ENCODE data around the gene SLIT3. TPM values are rescaled to one million over a fixed set of nuclear protein-coding genes. Genes with fewer than 3 reads are reported as not detected.

Gene SLIT3
- total RNA-seq, 1 experiment from 2014 or later = 0.92 TPM

GRCh38 chr5:168974082-168974481 is 326.9 kb downstream of the SLIT3 start:
- Histone ChIP-seq H3K9ac (ENCODE audit: extremely low read depth, insufficient read length, low read length) (no peak overlapping the region), H4K91ac (ENCODE audit: insufficient read length, low read depth, low read length) (no peak overlapping the region), H3K4me2 (ENCODE audit: insufficient read depth, insufficient read length, low read length) (no peak overlapping the region), H3T11ph (ENCODE audit: low read length) (no peak overlapping the region), H2AK5ac (ENCODE audit: insufficient read length, low read length) (no peak overlapping the region), H2BK120ac (ENCODE audit: low read depth, low read length, poor library complexity, severe bottlenecking) (no peak overlapping the region), H3K79me2 (ENCODE audit: insufficient read depth, low read length) (no peaks in the 10 kb centered on the region), H3K23me2 (ENCODE audit: insufficient read length, low read depth, low read length, poor library complexity, severe bottlenecking) (no peaks in the 10 kb centered on the region), H3K79me1 (ENCODE audit: insufficient read depth, low read depth, low read length, poor library complexity, severe bottlenecking) (no peaks in the 10 kb centered on the region), H2BK15ac (ENCODE audit: low read depth, low read length) (no peak overlapping the region), H2BK20ac (ENCODE audit: low read depth, low read length, poor library complexity, severe bottlenecking) (no peak overlapping the region), H3K4me1 (ENCODE audit: insufficient read depth, low read length) (peaks cover 5% of the 10 kb centered on the region; the same call in 1 of the 2 replicates), H3K56ac (ENCODE audit: insufficient read length, low read depth, low read length) (no peak overlapping the region), H3K18ac (ENCODE audit: insufficient read length, low read depth, low read length) (no peak overlapping the region), H2BK12ac (ENCODE audit: insufficient read length, low read depth, low read length) (no peak overlapping the region), H3K4ac (ENCODE audit: low read depth, low read length) (no peak overlapping the region), H2BK5ac (ENCODE audit: insufficient read length, low read length) (no peak overlapping the region), H4K20me1 (ENCODE audit: control insufficient read depth, insufficient read depth, insufficient read length) (no peaks in the 10 kb centered on the region), H4K8ac (replicated peaks; ENCODE audit: insufficient read length, low read depth, low read length) (no peak overlapping the region), H3K27ac (ENCODE audit: insufficient read length, low read depth, low read length) (no peak overlapping the region), H3K14ac (ENCODE audit: insufficient read depth, low read length) (no peak overlapping the region), H4K5ac (ENCODE audit: insufficient read length, low read depth, low read length) (no peak overlapping the region), H3K23ac (ENCODE audit: insufficient read length, low read depth, low read length) (no peak overlapping the region), H2AFZ (ENCODE audit: low read length) (no peak overlapping the region), H3K9me3 (ENCODE audit: control insufficient read depth, low read depth, low read length) (no peaks in the 10 kb centered on the region), H3K27me3 (ENCODE audit: insufficient read depth, low read length) (no peaks in the 10 kb centered on the region)
- H3K27ac Mint-ChIP-seq = no peak overlapping the region
- no peaks in the 10 kb centered on the region; a peak in 1 of 5 replicates for H3K9me3 Mint-ChIP-seq
- H3K4me3 Mint-ChIP-seq = no peak overlapping the region
- DNase-seq = no peak
- H3K27me3 Mint-ChIP-seq (ENCODE audit: low read depth) = peaks cover 13% of the 10 kb centered on the region; the same call in 1 of the 2 replicates
- H3K4me1 Mint-ChIP-seq = peaks cover 6 to 16% of the 10 kb centered on the region in 2 experiments
- no peaks in the 10 kb centered on the region for H3K36me3 Mint-ChIP-seq (ENCODE audit: insufficient read depth in 1 of 3, low read depth in 3 of 3)
- WGBS (ENCODE audit: extremely low coverage, insufficient read length, low lambda C conversion rate) = no CpG with 5 or more reads among the region's 2 CpGs
- TF ChIP-seq CTCF (conservative IDR thresholded peaks at IDR 0.05) = no peak
